HG02610 (cell line): ENCODE data around the gene ZFHX2.

Source experiments
- ATAC-seq: cut with Tn5 transposase; IDR thresholded peaks from one replicate; pipeline ENCODE4 v1.9.1; 2021; ENCODE audit warnings: mild to moderate bottlenecking, moderate library complexity; ENCODE audit not compliant: unreplicated experiment

The ZFHX2 gene

GRCh38 chr14:23561873-23562821 lies 10.6 kb upstream of the ZFHX2 start:
- ATAC-seq: no peak

DNA sequence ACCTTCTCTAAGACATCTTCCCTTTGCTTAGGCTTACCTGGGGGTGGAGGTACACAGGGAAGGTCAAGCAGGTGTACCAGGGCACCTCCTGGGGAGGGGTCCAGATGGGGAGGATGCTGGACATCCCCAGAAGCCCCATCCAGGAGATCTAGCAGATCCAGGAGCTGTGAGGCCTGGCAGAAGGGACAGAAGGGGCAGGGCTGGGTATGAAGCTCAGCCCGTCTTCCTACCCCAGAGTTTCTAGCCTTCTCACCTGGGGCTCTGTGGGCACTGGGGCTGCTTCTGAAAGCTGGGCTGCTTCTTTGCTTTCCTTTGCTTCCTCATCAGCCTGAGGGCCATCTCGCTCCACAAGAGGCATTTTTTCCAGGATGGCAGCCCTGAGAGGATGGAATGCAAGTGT lies 9.7 kb upstream of the ZFHX2 start:
- no peak for ATAC-seq

GRCh38 chr14:23559926-23560520 lies 8.5 kb upstream of the ZFHX2 start:
- ATAC-seq: no peak

DNA sequence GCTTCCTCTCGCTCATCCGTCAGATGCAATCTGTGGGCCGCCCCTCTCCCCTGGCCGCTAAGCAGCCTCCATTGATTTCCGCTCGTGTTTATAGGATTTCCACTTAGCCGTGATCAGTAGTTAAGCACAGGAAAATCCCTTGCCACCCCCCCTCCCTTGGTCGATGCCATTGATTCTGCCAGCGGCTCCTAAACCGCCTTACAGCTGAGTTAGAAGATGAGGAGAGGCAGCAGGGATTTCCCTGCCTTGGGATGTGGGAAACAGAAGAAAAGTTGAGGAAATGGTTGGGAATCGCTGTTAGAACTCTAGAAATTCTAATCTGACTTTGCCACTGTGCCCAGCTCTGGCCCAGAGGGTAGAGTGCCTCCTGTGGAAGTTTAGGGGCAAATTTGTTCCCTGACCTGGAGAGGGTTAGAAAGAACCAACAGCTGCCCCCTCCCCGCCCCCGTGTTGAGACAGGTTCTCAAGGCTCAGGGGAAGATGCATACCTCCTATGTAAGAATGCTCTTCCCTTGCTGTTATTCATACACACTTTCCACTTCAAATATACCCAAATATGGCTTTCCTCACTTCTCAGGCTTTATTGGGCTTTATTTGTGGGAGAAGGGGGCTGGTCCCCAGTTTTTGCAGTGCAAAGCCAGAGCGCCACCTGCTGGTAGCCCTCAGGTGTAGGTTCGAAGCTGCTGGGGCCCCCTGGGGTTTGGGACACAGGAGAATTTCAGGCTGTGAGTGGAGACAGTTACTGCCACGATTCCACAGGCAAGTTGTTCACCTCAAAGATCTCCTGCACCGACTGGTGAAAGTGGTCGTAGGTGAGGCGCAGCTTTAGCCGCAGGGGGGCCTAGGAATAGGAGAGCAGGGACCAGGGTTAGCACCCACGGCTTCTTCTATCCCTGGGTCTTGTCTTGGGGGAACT lies 7.7 kb upstream of the ZFHX2 start:
- ATAC-seq: no peak

DNA sequence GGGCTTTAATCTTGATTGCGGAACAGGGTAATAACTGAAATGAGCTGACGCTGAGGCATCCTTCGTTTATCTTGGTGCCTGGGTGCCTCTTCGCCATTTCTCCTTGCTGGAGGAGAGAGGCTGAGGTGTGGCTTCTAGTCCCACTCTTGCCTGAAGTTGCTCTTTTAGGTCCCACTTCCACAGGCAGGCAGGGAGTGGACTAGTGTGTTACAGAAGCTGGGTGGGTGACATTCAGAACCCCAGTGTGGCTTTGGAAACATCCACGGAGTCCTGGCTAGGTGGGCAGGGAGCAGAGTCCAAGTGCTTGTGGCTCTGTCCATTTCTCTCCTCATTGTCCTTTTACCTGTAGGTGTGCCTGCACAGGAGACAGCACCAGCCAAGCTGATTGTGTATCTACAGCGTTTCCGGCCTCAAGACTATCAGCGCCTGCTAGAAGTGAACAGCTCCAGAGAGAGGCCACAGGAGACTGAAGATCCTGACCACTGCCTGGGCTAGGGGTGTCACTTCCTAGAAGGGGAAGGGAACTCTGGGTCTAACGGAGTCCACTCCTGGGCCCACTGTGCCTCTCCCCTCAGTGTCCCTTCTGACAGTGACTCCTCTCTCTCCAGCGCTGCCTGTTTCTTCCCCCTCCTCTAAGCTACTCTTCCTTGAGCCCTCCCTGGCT lies 6.9 kb upstream of the ZFHX2 start:
- ATAC-seq: no peak

GRCh38 chr14:23557946-23558345 lies 6.4 kb upstream of the ZFHX2 start:
- ATAC-seq: no peak

- no peak for ATAC-seq
Measured at GRCh38 chr14:23557521-23557920, 6.0 kb upstream of the ZFHX2 start.

DNA sequence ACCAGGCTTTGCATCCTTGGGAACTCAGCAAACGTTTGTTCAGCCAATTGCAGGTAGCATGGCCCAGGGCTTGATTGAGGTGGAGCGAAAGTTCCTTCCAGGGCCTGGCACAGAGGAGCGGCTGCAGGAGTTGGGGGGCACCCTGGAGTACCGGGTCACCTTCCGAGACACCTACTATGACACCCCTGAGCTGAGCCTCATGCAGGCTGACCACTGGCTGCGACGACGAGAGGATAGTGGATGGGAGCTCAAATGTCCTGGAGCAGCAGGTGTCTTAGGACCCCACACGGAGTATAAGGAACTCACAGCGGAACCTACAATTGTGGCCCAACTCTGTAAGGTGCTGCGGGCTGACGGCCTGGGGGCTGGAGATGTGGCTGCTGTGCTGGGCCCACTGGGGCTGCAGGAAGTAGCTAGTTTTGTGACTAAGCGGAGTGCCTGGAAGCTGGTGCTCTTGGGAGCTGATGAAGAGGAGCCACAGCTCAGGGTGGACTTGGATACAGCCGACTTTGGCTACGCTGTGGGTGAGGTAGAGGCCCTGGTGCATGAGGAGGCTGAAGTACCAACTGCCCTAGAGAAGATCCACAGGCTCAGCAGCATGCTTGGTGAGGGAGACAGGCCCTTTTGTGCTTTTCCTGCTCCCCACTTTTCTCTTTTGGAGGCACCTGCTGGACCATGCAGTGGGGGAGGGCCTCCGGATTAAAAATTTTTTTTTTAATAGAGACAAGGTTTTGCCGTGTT lies 5.3 kb upstream of the ZFHX2 start:
- no peak for ATAC-seq

GRCh38 chr14:23555882-23556699 lies 4.5 kb upstream of the ZFHX2 start, which contains the start of gene THTPA:
Gene THTPA (plus strand): TSS chr14:23556271. CDS start chr14:23556758, 487 bp downstream.
- peak; percentile 82 for ATAC-seq

DNA sequence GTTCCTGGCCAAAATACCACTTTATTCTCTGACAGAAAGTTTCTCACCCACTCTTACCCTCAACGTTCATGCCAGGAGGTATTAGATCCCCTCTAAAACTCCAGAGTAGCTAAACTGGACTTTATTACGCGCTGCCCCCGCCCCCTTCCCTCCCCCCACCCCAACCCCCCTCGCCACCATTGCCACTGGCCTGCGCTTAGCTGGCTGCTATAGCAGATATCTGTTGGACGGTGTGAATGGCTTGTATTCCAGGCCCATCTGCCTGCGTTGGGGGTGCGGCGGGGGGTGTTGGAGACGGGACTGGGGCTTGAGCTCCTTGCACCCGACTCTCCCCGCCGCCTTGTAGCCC lies 3.9 kb upstream of the ZFHX2 start:
- ATAC-seq: peak; percentile 2

- no peak for ATAC-seq
Measured at GRCh38 chr14:23550812-23551265, 726 bp downstream of the ZFHX2 start.

- ATAC-seq: no peak
Measured at GRCh38 chr14:23550131-23550811, 1.3 kb downstream of the ZFHX2 start.

DNA sequence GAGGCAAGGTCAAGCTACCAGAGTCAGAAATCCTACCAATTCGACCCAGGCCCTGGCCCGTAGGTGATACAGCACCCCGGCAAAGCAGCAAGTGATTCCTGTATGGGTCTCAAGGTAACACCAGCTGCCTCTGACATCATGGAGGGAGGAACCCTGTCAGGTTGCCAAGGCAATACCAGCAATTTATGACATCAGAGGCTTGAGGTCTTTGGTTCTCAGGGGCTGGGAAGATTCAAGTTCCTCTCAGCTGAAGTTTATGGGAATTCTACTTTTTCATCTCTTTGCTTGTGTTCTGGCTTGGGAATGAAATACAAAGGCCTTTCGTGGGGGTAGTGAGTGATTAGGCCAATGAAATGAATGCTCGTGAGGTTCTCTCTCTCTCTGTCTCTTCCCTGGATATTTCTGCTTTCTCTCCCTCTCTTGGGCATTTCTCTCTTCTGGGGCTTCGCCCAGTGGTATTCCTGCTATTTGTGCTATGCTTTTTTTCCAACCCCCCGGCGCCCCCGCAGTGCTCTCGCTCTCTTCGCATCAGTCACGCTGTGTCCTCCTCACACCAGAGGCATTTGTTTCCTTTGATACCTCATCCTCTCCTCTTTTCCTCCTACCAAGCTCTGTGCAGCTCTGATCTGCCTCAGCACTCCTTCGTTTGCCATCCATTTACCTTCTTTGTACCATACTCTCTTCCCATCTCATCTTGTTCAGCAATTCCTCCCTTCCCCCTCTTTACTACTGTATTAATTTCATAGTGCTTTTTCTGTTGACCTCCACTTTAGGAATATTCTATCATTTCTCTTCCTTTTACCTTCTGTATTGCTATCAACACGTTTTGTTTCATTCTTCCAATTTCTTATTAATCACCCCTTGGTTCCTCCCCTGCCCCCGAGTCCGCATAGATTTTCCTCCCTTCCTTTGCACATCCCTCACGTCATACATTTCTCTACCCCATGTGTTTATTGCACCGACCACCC lies 2.9 kb downstream of the ZFHX2 start:
- no peak for ATAC-seq

DNA sequence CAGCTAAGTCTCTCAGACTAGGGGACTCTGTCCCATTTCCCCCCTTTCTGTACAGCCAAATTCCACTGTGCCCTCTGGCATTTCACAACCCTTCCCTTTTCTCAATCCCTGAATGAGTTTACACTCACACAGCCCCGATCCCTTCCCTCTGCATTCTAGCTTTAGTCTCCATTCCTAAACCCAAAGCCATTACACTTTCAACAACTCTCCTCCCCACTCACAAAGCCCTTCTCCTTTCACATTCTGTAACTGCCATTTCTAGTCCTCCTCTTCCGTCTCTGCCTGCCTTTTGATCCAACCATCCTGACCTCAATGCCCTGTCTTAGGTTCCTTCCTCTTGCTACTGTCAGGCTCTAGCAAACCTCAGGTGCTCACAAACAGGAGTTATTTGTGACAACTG lies 3.6 kb downstream of the ZFHX2 start:
- no peak for ATAC-seq

- no peak for ATAC-seq
Measured at GRCh38 chr14:23546450-23547035, 5.0 kb downstream of the ZFHX2 start.

DNA sequence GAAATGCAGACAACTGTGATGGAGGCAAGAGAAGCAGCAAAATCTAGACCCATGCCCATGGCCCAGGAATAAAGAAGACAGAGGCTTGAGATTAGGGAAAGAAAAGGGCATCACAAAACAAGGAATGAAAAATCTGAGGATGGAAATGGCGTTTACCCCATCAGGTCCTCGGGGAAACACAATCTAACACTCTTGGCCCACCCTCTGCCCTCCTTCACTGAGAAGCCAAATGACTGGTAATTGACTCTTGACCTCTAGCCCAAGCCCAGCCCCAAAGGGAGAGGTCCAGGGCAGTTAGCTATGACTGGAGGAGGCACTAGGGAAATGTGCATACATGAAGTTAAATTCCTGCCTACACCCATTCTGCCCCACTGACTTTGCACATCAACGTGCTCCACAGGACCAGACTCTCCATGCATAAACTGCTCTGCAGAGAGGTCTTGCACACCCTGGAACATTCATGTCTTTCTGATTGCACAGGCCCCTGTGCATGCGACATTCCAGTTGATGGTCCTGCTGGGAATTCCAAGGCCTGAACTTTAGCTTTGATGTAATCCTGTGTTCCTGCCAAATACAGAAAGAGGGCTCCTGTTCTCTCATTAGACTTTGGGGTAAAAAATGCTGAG lies 5.7 kb downstream of the ZFHX2 start:
- no peak for ATAC-seq
